PFSK-1 (cell line): Measurements from ENCODE around the gene VTN.

Source experiments
- FOXP2 ChIP-seq: optimal IDR thresholded peaks from 2 replicates; pipeline ENCODE3; 2011; ENCODE audit warnings: borderline replicate concordance, control low read depth, inconsistent platforms; ENCODE audit not compliant: insufficient read depth; ENCODE audit errors: extremely low read length, extremely low read depth
- POLR2AphosphoS5 ChIP-seq: IDR thresholded peaks from 2 replicates; pipeline ENCODE4 v1.6.1; 2012; ENCODE audit warnings: low read depth, mild to moderate bottlenecking, control low read depth, low read length, moderate library complexity
- REST ChIP-seq, 2 experiments: IDR thresholded peaks; 2 replicates each; pipeline versions ENCODE4 v1.6.1 to v1.8.0; 2011 to 2012; ENCODE audit warnings: low read depth in 2 of 2, low read length in 2 of 2, control low read depth in 1 of 2, inconsistent platforms in 1 of 2, mild to moderate bottlenecking in 1 of 2, moderate library complexity in 1 of 2; ENCODE audit not compliant: insufficient read depth in 1 of 2
- SIN3A ChIP-seq: IDR thresholded peaks from 2 replicates; pipeline ENCODE4 v1.6.1; 2012; ENCODE audit warnings: mild to moderate bottlenecking, low read length, moderate library complexity, borderline replicate concordance; ENCODE audit not compliant: insufficient read depth
- TAF1 ChIP-seq: IDR thresholded peaks from 2 replicates; pipeline ENCODE4 v1.6.1; 2012; ENCODE audit warnings: low read length, control low read depth, borderline replicate concordance; ENCODE audit not compliant: insufficient read depth

The VTN gene

GRCh38 chr17:28338056-28338768 lies 31.9 kb downstream of the VTN start:
- TF ChIP-seq FOXP2, result no peak
- 0 out of 2 replicates have a peak, but pooled peaks have one; percentile 54 for TF ChIP-seq SIN3A
- no peak for TF ChIP-seq TAF1
- no peak for TF ChIP-seq POLR2AphosphoS5
- no peak; a peak in 1 of 4 replicates for TF ChIP-seq REST (IDR thresholded peaks at IDR 0.05; ENCODE audit: insufficient read depth in 1 of 2, low read depth in 2 of 2, low read length in 2 of 2)

DNA sequence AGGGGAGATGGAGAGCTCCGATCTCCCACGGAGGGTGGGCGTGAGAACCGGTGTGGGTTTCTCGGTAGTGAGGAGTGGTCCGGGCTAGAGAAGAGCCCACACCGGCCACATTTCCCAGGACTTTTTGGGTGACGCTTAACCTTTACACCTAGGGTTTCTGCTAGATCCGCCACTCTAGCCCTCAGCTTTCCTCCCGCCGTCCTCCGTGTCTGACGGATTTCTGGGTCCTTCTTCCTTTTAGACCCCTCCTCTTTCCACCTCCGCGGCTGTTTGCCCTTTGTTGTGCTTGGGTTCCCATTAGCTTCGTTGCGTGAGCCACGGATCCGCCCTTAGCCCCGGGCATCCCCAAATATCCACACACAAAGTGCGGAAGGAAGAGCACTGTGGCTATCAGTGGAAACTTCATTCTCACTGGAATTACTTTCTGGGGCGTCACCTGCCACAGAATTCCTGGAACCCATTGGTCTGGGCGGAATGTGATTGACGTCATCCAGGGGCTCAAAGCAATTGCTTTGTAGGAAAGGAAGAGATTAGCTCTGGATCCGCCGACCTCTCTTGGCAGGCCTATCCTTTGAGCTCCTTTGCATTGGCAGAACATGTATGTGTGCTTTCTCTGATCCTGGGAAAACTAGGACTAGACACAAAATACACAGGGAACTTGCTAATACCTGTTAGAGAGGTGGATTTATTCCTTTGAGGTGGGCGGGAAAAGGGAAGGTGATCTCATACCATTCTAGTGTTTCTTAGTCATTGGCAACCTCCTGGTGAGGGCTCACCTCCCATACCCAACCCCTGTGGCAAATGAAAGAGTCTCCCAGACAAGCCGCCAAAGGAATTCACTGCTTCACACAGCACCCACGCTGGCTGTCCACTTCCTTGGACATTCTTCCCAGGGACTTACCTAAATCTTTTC lies 33.9 kb downstream of the VTN start:
- TF ChIP-seq REST (IDR thresholded peaks at IDR 0.05; ENCODE audit: insufficient read depth in 1 of 2, low read depth in 2 of 2, low read length in 2 of 2), result 0 out of 4 replicates have a peak, but pooled peaks of 1 of the 2 experiments have one; percentile 35
- peak; percentile 42; the same call in 1 of the 2 replicates for TF ChIP-seq POLR2AphosphoS5
- no peak for TF ChIP-seq FOXP2

DNA sequence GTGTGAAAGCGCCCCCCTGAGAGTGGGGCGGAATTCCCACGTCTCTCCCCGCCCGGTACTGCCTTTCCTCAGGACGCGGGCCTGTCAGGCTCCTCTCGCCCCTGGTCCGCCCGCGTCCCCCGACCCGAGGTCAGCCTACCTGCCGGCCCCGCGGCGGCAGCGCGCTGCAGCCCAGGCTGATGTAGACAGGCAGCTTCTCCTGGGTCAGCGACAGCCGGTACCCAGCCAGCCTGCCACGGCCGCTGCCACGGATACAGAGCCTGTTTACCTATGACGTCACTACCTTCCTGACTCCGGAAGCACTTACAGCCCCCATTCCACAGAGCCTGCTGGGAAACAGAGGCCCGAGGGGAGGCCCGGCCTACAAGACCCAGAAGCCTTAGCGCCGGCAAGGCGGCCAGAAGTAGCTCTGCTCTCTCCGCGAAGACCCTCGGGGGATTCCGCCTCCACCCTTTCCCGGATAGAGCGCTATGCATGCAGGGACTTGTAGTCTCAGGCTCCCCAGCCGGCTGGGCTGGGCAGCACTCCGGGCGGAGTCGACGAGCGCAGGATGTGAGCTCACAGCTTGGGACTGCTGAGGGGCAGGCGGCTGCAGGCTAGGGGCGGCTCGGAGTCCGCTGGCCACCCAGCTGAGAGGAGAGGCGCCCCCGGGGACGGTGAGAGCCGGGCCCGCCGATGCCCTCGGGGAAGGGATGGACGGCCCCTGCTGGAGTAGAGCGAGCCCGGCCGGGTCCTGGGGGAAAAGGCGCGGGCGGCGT lies 34.7 kb downstream of the VTN start, which contains the start of the genes IFT20 and TNFAIP1:
IFT20 (minus strand) TSS at position 272 of the 758 bp plus-strand sequence. CDS start 3,487 bp downstream, outside the sequence.
TNFAIP1 (plus strand) TSS at position 561 of the 758 bp plus-strand sequence. CDS start 3,761 bp downstream, outside the sequence.
- TF ChIP-seq REST (IDR thresholded peaks at IDR 0.05; ENCODE audit: insufficient read depth in 1 of 2, low read depth in 2 of 2, low read length in 2 of 2) (0 out of 4 replicates have a peak, but pooled peaks of 1 of the 2 experiments have one; percentile 16), FOXP2 (peak; percentile 100), POLR2AphosphoS5 (peak; percentile 79), SIN3A (peak; percentile 97), TAF1 (peak; percentile 53; the same call in 1 of the 2 replicates)

GRCh38 chr17:28334666-28335200 lies 35.4 kb downstream of the VTN start:
- TF ChIP-seq TAF1 (no peak), REST (IDR thresholded peaks at IDR 0.05; ENCODE audit: insufficient read depth in 1 of 2, low read depth in 2 of 2, low read length in 2 of 2) (no peak), SIN3A (no peak), FOXP2 (no peak), POLR2AphosphoS5 (no peak)
